ENCODE data around the gene CUEDC1.
A peak's percentile ranks its signal among the peaks of the same experiment; 100 is the strongest.

Gene CUEDC1

GRCh38 chr17:57892820-57893595 lies 62.2 kb downstream of the CUEDC1 start:
- DNase-seq: peak; percentile 94

- DNase-seq: peak; percentile 73
Observed at GRCh38 chr17:57892146-57892819, 62.9 kb downstream of the CUEDC1 start.

GRCh38 chr17:57890857-57891232 lies 64.4 kb downstream of the CUEDC1 start:
- DNase-seq: no peak

- peak; percentile 56 for DNase-seq
Observed at GRCh38 chr17:57889892-57890856, 65.0 kb downstream of the CUEDC1 start.

GRCh38 chr17:57889252-57889651 lies 66.0 kb downstream of the CUEDC1 start:
- no peak for DNase-seq

- no peak for DNase-seq
Observed at GRCh38 chr17:57888311-57889216, 66.6 kb downstream of the CUEDC1 start.

- DNase-seq: no peak
Observed at GRCh38 chr17:57887161-57887560, 68.1 kb downstream of the CUEDC1 start.

- DNase-seq: no peak
Observed at GRCh38 chr17:57886020-57886419, 69.2 kb downstream of the CUEDC1 start.

GRCh38 chr17:57885148-57885915 lies 69.9 kb downstream of the CUEDC1 start:
- no peak for DNase-seq

GRCh38 chr17:57881783-57882351 lies 73.3 kb downstream of the CUEDC1 start:
- DNase-seq: no peak

GRCh38 chr17:57881143-57881542 lies 74.1 kb downstream of the CUEDC1 start:
- DNase-seq: no peak

GRCh38 chr17:57880086-57880456 lies 75.1 kb downstream of the CUEDC1 start:
- DNase-seq: no peak

- DNase-seq: no peak
Observed at GRCh38 chr17:57879437-57880085, 75.7 kb downstream of the CUEDC1 start.

GRCh38 chr17:57877803-57878377 lies 77.3 kb downstream of the CUEDC1 start:
- no peak for DNase-seq

GRCh38 chr17:57876866-57877237 lies 78.4 kb downstream of the CUEDC1 start:
- no peak for DNase-seq

- DNase-seq: no peak
Observed at GRCh38 chr17:57876023-57876865, 79.0 kb downstream of the CUEDC1 start.

- DNase-seq: no peak
Observed at GRCh38 chr17:57875290-57876022, 79.8 kb downstream of the CUEDC1 start.
